Measurements from ENCODE around the gene RBM4B.

RBM4B gene

GRCh38 chr11:66689661-66690590 is 12.2 kb upstream of the RBM4B start:
- no peak for DNase-seq (ENCODE audit: low read depth)
- H3K4me3 ChIP-seq (ENCODE audit: low read depth, low read length): no peak overlapping the region

GRCh38 chr11:66688561-66689534 is 11.2 kb upstream of the RBM4B start:
- H3K4me3 ChIP-seq (ENCODE audit: low read depth, low read length): no peak overlapping the region
- DNase-seq (ENCODE audit: low read depth): no peak

GRCh38 chr11:66687831-66688281 is 10.2 kb upstream of the RBM4B start:
- no peak overlapping the region for H3K4me3 ChIP-seq (ENCODE audit: low read depth, low read length)
- no peak for DNase-seq (ENCODE audit: low read depth)

- H3K4me3 ChIP-seq (ENCODE audit: low read depth, low read length): no peak overlapping the region
- DNase-seq (ENCODE audit: low read depth): no peak
Measured at GRCh38 chr11:66686801-66687750, 9.4 kb upstream of the RBM4B start.

- no peak for DNase-seq (ENCODE audit: low read depth)
- no peak overlapping the region for H3K4me3 ChIP-seq (ENCODE audit: low read depth, low read length)
Measured at GRCh38 chr11:66686100-66686785, 8.6 kb upstream of the RBM4B start.

- no peak for DNase-seq (ENCODE audit: low read depth)
Measured at GRCh38 chr11:66685276-66686099, 7.8 kb upstream of the RBM4B start.

GRCh38 chr11:66684635-66685034 is 6.9 kb upstream of the RBM4B start:
- DNase-seq (ENCODE audit: low read depth): no peak
- no peak overlapping the region for H3K4me3 ChIP-seq (ENCODE audit: low read depth, low read length)

More at GRCh38 chr11:66685276-66686099, 7.8 kb upstream of the RBM4B start:
- no peak overlapping the region for H3K4me3 ChIP-seq (ENCODE audit: low read depth, low read length)

GRCh38 chr11:66683877-66684276 is 6.2 kb upstream of the RBM4B start:
- H3K4me3 ChIP-seq (ENCODE audit: low read depth, low read length): no peak overlapping the region
- no peak for DNase-seq (ENCODE audit: low read depth)

GRCh38 chr11:66680966-66681645 is 3.4 kb upstream of the RBM4B start:
- DNase-seq (ENCODE audit: low read depth): no peak
- H3K4me3 ChIP-seq (ENCODE audit: low read depth, low read length): no peak overlapping the region

GRCh38 chr11:66676931-66677598 is 622 bp downstream of the RBM4B start:
- no peak for DNase-seq (ENCODE audit: low read depth)

GRCh38 chr11:66676282-66676919 is 1.3 kb downstream of the RBM4B start:
- H3K4me3 ChIP-seq (ENCODE audit: low read depth, low read length): peak overlapping the region; percentile 57

More at GRCh38 chr11:66676931-66677598, 622 bp downstream of the RBM4B start:
- peak overlapping the region; percentile 57 for H3K4me3 ChIP-seq (ENCODE audit: low read depth, low read length)

GRCh38 chr11:66674964-66675602 is 2.6 kb downstream of the RBM4B start:
- H3K4me3 ChIP-seq (ENCODE audit: low read depth, low read length): no peak overlapping the region
- no peak for DNase-seq (ENCODE audit: low read depth)

More at GRCh38 chr11:66676282-66676919, 1.3 kb downstream of the RBM4B start:
- no peak for DNase-seq (ENCODE audit: low read depth)

- DNase-seq (ENCODE audit: low read depth): no peak
Measured at GRCh38 chr11:66670816-66671215, 6.9 kb downstream of the RBM4B start.

GRCh38 chr11:66665369-66665768 is 12.3 kb downstream of the RBM4B start:
- H3K4me3 ChIP-seq (ENCODE audit: low read depth, low read length): no peak overlapping the region
- no peak for DNase-seq (ENCODE audit: low read depth)

More at GRCh38 chr11:66670816-66671215, 6.9 kb downstream of the RBM4B start:
- no peak overlapping the region for H3K4me3 ChIP-seq (ENCODE audit: low read depth, low read length)

GRCh38 chr11:66663741-66664296 is 13.9 kb downstream of the RBM4B start:
- no peak for DNase-seq (ENCODE audit: low read depth)
- no peak overlapping the region for H3K4me3 ChIP-seq (ENCODE audit: low read depth, low read length)
